ENCODE data around the gene ALK. TPM values are rescaled to one million over a fixed set of nuclear protein-coding genes. Genes with fewer than 3 reads are reported as not detected.

The ALK gene
- total RNA-seq, 1 donor from 2014 or later, result not detected

- no peak for TF ChIP-seq CTCF (IDR thresholded peaks at IDR 0.05; ENCODE audit: insufficient read depth, low read length, severe bottlenecking)
- no peak for DNase-seq (ENCODE audit: low read depth)
- FAIRE-seq, result no peak
- no peaks in the 10 kb centered on the region for H3K36me3 ChIP-seq (ENCODE audit: control insufficient read depth, insufficient read depth, low read length)
- H3K4me3 ChIP-seq (ENCODE audit: low read depth, low read length), result no peak overlapping the region
- no peaks in the 10 kb centered on the region for H3K27me3 ChIP-seq (ENCODE audit: control insufficient read depth, insufficient read depth, low read length)
Observed at GRCh38 chr2:29349316-29350030, 571.9 kb downstream of the ALK start.

- TF ChIP-seq CTCF (IDR thresholded peaks at IDR 0.05; ENCODE audit: insufficient read depth, low read length, severe bottlenecking), result no peak
- Histone ChIP-seq H3K4me3 (ENCODE audit: low read depth, low read length) (no peak overlapping the region), H3K27me3 (ENCODE audit: control insufficient read depth, insufficient read depth, low read length) (peaks cover 2% of the 10 kb centered on the region), H3K36me3 (ENCODE audit: control insufficient read depth, insufficient read depth, low read length) (no peaks in the 10 kb centered on the region)
- FAIRE-seq (no peak), DNase-seq (ENCODE audit: low read depth) (no peak)
Observed at GRCh38 chr2:29347774-29348461, 573.5 kb downstream of the ALK start.

- Histone ChIP-seq H3K27me3 (ENCODE audit: control insufficient read depth, insufficient read depth, low read length) (peaks cover 4% of the 10 kb centered on the region), H3K36me3 (ENCODE audit: control insufficient read depth, insufficient read depth, low read length) (no peaks in the 10 kb centered on the region)
Observed at GRCh38 chr2:29345236-29345635, 576.1 kb downstream of the ALK start.

GRCh38 chr2:29343830-29344229, 577.6 kb downstream of the ALK start:
- H3K27me3 ChIP-seq (ENCODE audit: control insufficient read depth, insufficient read depth, low read length), result peaks cover 4% of the 10 kb centered on the region
- H3K4me3 ChIP-seq (ENCODE audit: low read depth, low read length), result no peak overlapping the region
- TF ChIP-seq CTCF (IDR thresholded peaks at IDR 0.05; ENCODE audit: insufficient read depth, low read length, severe bottlenecking), result no peak
- DNase-seq (ENCODE audit: low read depth), result no peak
- FAIRE-seq, result no peak
- no peaks in the 10 kb centered on the region for H3K36me3 ChIP-seq (ENCODE audit: control insufficient read depth, insufficient read depth, low read length)

More at GRCh38 chr2:29345236-29345635, 576.1 kb downstream of the ALK start:
- TF ChIP-seq CTCF (IDR thresholded peaks at IDR 0.05; ENCODE audit: insufficient read depth, low read length, severe bottlenecking), result no peak
- DNase-seq (ENCODE audit: low read depth), result no peak
- FAIRE-seq, result no peak
- no peak overlapping the region for H3K4me3 ChIP-seq (ENCODE audit: low read depth, low read length)

- H3K36me3 ChIP-seq (ENCODE audit: control insufficient read depth, insufficient read depth, low read length), result no peaks in the 10 kb centered on the region
- FAIRE-seq (no peak), DNase-seq (ENCODE audit: low read depth) (no peak)
- no peak for TF ChIP-seq CTCF (IDR thresholded peaks at IDR 0.05; ENCODE audit: insufficient read depth, low read length, severe bottlenecking)
- peaks cover 2% of the 10 kb centered on the region for H3K27me3 ChIP-seq (ENCODE audit: control insufficient read depth, insufficient read depth, low read length)
- H3K4me3 ChIP-seq (ENCODE audit: low read depth, low read length), result no peak overlapping the region
Observed at GRCh38 chr2:29336341-29337241, 584.8 kb downstream of the ALK start.
